SH-SY5Y (cell line): ENCODE results near the gene GBP2.

Experiments
- GATA2 ChIP-seq: IDR thresholded peaks from 2 replicates; pipeline ENCODE4 v1.6.1; 2011; ENCODE audit warnings: mild to moderate bottlenecking, low read depth, low read length
- GATA3 ChIP-seq: IDR thresholded peaks from 2 replicates; pipeline ENCODE4 v1.6.1; 2011; ENCODE audit warnings: low read depth, mild to moderate bottlenecking, low read length, moderate library complexity

The GBP2 gene

GRCh38 chr1:89143484-89143883 lies 17.6 kb upstream of the GBP2 start:
- TF ChIP-seq GATA2 (no peak), GATA3 (no peak)

- TF ChIP-seq GATA3: no peak
- no peak for TF ChIP-seq GATA2
Observed at GRCh38 chr1:89142160-89142559, 16.2 kb upstream of the GBP2 start.

- no peak for TF ChIP-seq GATA2
- TF ChIP-seq GATA3: no peak
Observed at GRCh38 chr1:89133747-89134146, 7.8 kb upstream of the GBP2 start.

- TF ChIP-seq GATA3 (no peak), GATA2 (no peak)
Observed at GRCh38 chr1:89130716-89131115, 4.8 kb upstream of the GBP2 start.

GRCh38 chr1:89129911-89130310 lies 4.0 kb upstream of the GBP2 start:
- TF ChIP-seq GATA3 (no peak), GATA2 (no peak)

- TF ChIP-seq GATA2 (no peak), GATA3 (no peak)
Observed at GRCh38 chr1:89125240-89125912, 538 bp downstream of the GBP2 start.

GRCh38 chr1:89121641-89122040 lies 4.3 kb downstream of the GBP2 start:
- TF ChIP-seq GATA3: no peak
- TF ChIP-seq GATA2: no peak

GRCh38 chr1:89114662-89115061 lies 11.3 kb downstream of the GBP2 start:
- TF ChIP-seq GATA2 (no peak), GATA3 (no peak)

- TF ChIP-seq GATA3: no peak
Observed at GRCh38 chr1:89112871-89113613, 12.9 kb downstream of the GBP2 start.

GRCh38 chr1:89104687-89105086 lies 21.2 kb downstream of the GBP2 start:
- TF ChIP-seq GATA3 (no peak), GATA2 (no peak)

- no peak for TF ChIP-seq GATA2
- TF ChIP-seq GATA3: no peak
Observed at GRCh38 chr1:89104147-89104546, 21.8 kb downstream of the GBP2 start.

- TF ChIP-seq GATA2: no peak
- no peak for TF ChIP-seq GATA3
Observed at GRCh38 chr1:89102021-89102420, 23.9 kb downstream of the GBP2 start.

- TF ChIP-seq GATA2: no peak
- no peak for TF ChIP-seq GATA3
Observed at GRCh38 chr1:89100412-89100811, 25.5 kb downstream of the GBP2 start.

- TF ChIP-seq GATA3 (no peak), GATA2 (no peak)
Observed at GRCh38 chr1:89098857-89099256, 27.1 kb downstream of the GBP2 start.

- TF ChIP-seq GATA3 (no peak), GATA2 (no peak)
Observed at GRCh38 chr1:89095737-89096136, 30.2 kb downstream of the GBP2 start.
